Hypothalamus (tissue), 51 donors: ENCODE data around the gene PDLIM7.

Experiments
- DNase-seq, 51 donors: peaks; one replicate each; lab custom pipeline; 2025; lab: John Stamatoyannopoulos, UW

Gene PDLIM7

GRCh38 chr5:177447611-177448243, 49.7 kb downstream of the PDLIM7 start:
- peak in 50 of 51 donors; percentile 35 to 95 (median 80) for DNase-seq

GRCh38 chr5:177447066-177447610, 50.3 kb downstream of the PDLIM7 start:
- peak in 45 of 51 donors; percentile 22 to 81 (median 70) for DNase-seq

- peak in 46 of 51 donors; percentile 25 to 83 (median 66) for DNase-seq
Observed at GRCh38 chr5:177446200-177447065, 51.0 kb downstream of the PDLIM7 start, which contains the start of gene PRR7. PRR7 (plus strand) TSS chr5:177446814; CDS start chr5:177455068, 8,254 bp downstream.

DNA sequence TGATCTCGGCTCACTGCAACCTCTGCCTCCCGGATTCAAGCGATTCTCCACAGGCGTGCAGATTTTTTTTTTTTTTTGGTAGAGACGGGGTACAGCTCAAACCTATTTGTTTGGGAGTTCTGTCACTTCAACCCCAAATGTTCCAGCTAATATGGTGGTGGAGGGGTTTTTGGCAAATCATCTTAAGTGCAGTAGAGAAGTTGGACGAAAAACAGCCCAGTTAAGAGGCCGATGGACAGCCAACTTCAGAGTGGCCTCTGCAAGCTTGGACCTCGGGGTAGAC, 51.5 kb downstream of the PDLIM7 start:
- DNase-seq, result no peak

GRCh38 chr5:177445052-177445916, 52.1 kb downstream of the PDLIM7 start:
- no peak for DNase-seq

DNA sequence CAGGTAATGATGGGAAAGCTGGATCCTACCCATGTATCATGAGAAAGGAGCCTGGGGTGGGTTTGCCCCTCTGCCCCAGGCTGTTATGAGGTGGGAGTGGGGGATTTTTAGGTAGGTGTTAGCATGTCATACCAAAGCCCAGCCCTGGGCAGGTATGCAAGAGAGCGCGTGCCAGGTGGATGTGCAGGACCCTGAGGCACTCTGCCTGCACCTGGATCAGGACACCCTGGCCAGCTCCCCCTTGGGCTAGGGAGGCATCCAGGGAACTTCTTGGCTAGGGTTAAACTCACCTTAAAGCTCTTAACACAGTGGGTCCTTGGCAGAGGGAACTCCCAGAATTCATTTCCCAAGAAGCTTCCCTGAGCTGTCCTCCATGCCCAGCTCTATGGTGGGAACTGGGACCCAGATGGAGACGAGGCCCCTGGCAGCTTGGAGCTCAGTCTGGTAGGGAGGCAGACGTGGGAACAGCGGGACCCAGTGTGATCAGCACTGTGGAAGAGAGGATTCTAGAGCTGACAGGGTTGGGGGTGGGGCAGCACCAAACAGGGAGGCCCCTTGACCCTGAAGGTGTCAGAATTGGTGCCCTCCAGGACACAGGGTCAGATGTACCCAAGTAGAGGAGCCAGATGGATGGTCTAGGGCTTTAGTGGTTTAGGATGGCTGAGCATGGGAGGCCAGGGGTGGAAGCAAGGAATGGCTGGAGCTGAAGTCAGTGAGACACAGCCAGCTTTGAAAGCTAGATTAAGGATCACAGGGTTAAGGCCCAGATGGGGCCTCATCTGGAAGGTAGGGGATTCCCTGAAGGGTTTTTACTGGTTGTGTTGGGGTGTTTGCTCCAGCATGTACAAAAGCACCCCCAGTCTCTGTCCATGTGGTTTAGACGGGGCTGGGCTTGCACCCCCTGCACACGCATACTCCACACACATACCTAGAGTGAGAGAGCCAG, 53.0 kb downstream of the PDLIM7 start:
- DNase-seq, result no peak

GRCh38 chr5:177443144-177443983, 54.0 kb downstream of the PDLIM7 start:
- DNase-seq, result no peak

GRCh38 chr5:177442066-177442826, 55.2 kb downstream of the PDLIM7 start:
- no peak for DNase-seq

DNA sequence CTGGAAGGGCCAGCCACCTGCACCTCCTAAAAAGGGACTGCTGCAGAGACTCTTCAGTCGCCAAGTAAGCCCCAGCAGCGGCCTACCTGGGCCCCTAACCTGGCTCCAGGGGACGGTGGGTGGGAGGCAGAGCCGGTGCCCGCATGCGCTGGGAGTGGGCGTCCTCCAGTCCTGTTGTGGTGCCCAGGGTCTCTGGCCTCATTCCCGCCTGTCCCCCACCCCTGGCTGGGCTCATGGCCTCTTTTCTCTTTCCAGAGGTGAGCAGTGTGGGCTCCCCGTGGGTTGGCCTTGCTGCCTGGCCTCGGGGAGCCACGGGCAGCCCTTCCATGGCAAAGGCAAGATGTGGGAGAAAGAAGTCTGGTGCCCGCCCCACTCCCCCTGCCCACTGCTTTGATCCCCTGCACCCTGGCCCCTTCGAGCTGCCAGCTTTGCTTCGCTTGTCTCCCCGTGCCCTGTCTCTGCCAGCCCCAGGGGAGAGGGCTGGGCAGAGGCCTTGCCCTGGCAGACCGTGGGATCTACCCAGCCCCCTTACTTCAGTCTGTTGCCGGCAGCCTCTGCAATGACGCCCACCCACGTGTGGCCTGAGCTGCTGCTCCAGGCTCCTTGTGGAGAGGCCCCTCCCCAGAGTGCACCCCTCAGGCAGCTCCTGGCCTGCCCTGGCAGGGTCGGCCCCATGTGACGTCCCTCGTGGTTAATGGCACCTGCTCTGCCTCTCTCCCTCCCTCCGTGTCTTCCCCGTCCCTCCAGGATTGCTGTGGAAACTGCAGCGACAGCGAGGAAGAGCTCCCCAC, 56.2 kb downstream of the PDLIM7 start:
- no peak for DNase-seq

- DNase-seq, result no peak
Observed at GRCh38 chr5:177440211-177440989, 57.0 kb downstream of the PDLIM7 start.

- no peak for DNase-seq
Observed at GRCh38 chr5:177439518-177440053, 57.8 kb downstream of the PDLIM7 start.

DNA sequence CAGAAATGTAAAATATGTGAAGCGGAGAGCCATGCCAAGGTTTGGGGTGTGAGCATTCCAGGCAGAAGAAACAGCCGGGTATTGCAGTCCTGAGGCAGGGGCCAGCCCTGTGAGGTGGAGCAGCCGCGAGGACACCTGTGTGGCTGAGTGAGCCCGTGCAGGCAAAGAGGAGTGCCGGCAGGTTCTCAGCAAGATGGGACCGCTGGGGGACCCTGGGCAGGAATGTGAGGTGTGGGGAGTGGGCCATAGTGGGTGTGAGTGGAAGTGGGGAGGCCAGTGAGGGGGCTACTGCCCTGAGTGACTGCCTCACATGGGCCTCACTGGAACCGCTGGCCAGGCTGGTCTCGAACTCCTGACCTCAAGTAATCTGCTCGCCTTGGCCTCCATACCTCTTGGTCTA, 58.9 kb downstream of the PDLIM7 start:
- DNase-seq, result no peak

GRCh38 chr5:177437623-177438022, 59.8 kb downstream of the PDLIM7 start:
- no peak for DNase-seq

GRCh38 chr5:177435847-177436536, 61.4 kb downstream of the PDLIM7 start:
- no peak for DNase-seq

DNA sequence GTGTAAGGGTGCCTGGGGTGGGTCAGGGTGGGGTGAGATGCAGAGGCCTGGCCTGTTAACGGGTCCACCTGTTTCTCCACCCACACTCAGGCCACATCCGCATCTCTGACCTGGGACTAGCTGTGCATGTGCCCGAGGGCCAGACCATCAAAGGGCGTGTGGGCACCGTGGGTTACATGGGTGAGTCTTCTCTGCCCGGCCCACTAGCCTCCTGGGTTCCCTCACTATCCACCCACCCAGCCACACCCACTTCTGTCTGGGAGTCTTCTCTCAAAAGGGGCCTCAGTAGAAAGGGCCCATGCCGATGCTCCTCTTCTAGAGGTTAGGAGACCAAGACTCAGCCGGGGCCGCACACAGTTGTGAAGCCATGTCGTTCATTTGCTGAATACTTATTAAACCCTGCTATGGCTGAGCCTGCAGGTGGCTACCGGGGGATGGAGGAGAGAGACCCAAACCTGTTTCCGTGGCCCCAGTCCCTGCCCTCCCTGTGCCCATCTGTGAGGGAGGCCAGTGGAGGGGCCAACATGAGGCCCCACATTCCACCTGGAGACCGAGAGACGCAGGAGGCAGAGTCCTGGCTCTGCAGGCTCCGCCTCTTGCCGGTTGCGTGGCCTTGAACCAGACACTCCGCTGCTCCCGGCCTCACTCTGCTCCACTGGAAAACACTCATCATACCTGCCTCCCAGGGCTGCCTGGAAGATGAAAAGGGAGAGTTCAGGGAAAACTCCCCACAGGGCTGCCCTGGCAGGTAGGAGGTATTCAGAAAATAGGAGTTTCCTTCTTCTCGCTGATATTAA, 62.3 kb downstream of the PDLIM7 start:
- no peak for DNase-seq
